HL-60 (cell line): ENCODE measurements around the gene LDLRAD3.

Experiments used
- DNase-seq, 2 experiments: peaks; one replicate each; pipeline ENCODE4 v3.0.0-alpha.2; 2010 to 2020; ENCODE audit warnings: low read depth in 1 of 2, low spot score in 1 of 2
- H3K27ac ChIP-seq: fragments of 250-450 bp; sonication (Bioruptor Pico); replicated peaks from 2 replicates; pipeline ENCODE4 v1.5.1; 2020; ENCODE audit warnings: mild to moderate bottlenecking, moderate library complexity
- H3K27me3 ChIP-seq: fragments of 250-450 bp; sonication (Bioruptor Pico); 2 replicates; pipeline ENCODE4 v1.5.1; 2021; ENCODE audit warnings: mild to moderate bottlenecking, moderate library complexity; ENCODE audit not compliant: insufficient read depth, poor library complexity, severe bottlenecking
- H3K4me3 ChIP-seq: replicated peaks from 2 replicates; pipeline ENCODE4 v1.5.1; 2011; ENCODE audit warnings: mild to moderate bottlenecking, control low read depth, low read length; ENCODE audit not compliant: insufficient read depth
- CTCF ChIP-seq: IDR thresholded peaks from one replicate; pipeline ENCODE4 v1.5.1; 2011; ENCODE audit warnings: low read length, control low read depth, inconsistent platforms; ENCODE audit not compliant: insufficient read depth
- GABPA ChIP-seq: IDR thresholded peaks from 2 replicates; pipeline ENCODE4 v1.6.1; 2012; ENCODE audit warnings: low read depth
- POLR2AphosphoS5 ChIP-seq: IDR thresholded peaks from 2 replicates; pipeline ENCODE4 v1.6.1; 2012; ENCODE audit warnings: low read depth
- REST ChIP-seq: IDR thresholded peaks from 2 replicates; pipeline ENCODE4 v1.6.1; 2012; ENCODE audit warnings: low read depth; ENCODE audit not compliant: insufficient replicate concordance
- SPI1 ChIP-seq: IDR thresholded peaks from 2 replicates; pipeline ENCODE4 v1.6.1; 2012; ENCODE audit warnings: low read depth, mild to moderate bottlenecking, borderline replicate concordance

The LDLRAD3 gene

GRCh38 chr11:36016263-36016662, 72.4 kb downstream of the LDLRAD3 start:
- no peak overlapping the region for H3K4me3 ChIP-seq
- no peak overlapping the region for H3K27ac ChIP-seq
- TF ChIP-seq CTCF (no peak), SPI1 (no peak), GABPA (no peak)
- no peak for DNase-seq
- H3K27me3 ChIP-seq, result no peaks in the 10 kb centered on the region

- Histone ChIP-seq H3K27me3 (no peaks in the 10 kb centered on the region), H3K27ac (no peak overlapping the region), H3K4me3 (no peak overlapping the region)
- no peak for DNase-seq
- no peak for TF ChIP-seq SPI1
Measured at GRCh38 chr11:36016709-36017108, 72.8 kb downstream of the LDLRAD3 start.

- H3K4me3 ChIP-seq, result no peak overlapping the region
- no peak overlapping the region for H3K27ac ChIP-seq
- no peak for DNase-seq
- no peaks in the 10 kb centered on the region for H3K27me3 ChIP-seq
- no peak for TF ChIP-seq SPI1
- no peak for TF ChIP-seq POLR2AphosphoS5
- no peak for TF ChIP-seq GABPA
- TF ChIP-seq CTCF, result no peak
- no peak for TF ChIP-seq REST
Measured at GRCh38 chr11:36019005-36019596, 75.2 kb downstream of the LDLRAD3 start.

- TF ChIP-seq GABPA (no peak), CTCF (no peak), REST (no peak), SPI1 (no peak), POLR2AphosphoS5 (no peak)
Measured at GRCh38 chr11:36019722-36020121, 75.9 kb downstream of the LDLRAD3 start.

More at GRCh38 chr11:36019722-36020121, 75.9 kb downstream of the LDLRAD3 start:
- no peak for DNase-seq
- no peaks in the 10 kb centered on the region for H3K27me3 ChIP-seq
- H3K4me3 ChIP-seq, result no peak overlapping the region
- no peak overlapping the region for H3K27ac ChIP-seq
